ENCODE measurements around the gene GPD2. TPM values are rescaled to one million over a fixed set of nuclear protein-coding genes. Genes with fewer than 3 reads are reported as not detected.
"Not testable (repeated sequence)": the region's sequence is repeated elsewhere in the genome, so short reads cannot be mapped to it uniquely, and the experiment has no call there.

Gene GPD2
- total RNA-seq, 1 experiment from 2014 or later, result 84.6 TPM

- peak; percentile 49 for DNase-seq (ENCODE audit: low spot score)
These were observed 153.4 kb downstream of the GPD2 start for GRCh38 chr2:156589381-156590079.

- DNase-seq (ENCODE audit: low spot score), result no peak
These were observed 154.0 kb downstream of the GPD2 start for GRCh38 chr2:156590085-156590739.

- DNase-seq (ENCODE audit: low spot score), result no peak
These were observed 156.8 kb downstream of the GPD2 start for GRCh38 chr2:156592809-156593593.

GRCh38 chr2:156593594-156593921 is 157.4 kb downstream of the GPD2 start:
- DNase-seq (ENCODE audit: low spot score), result no peak

GRCh38 chr2:156598563-156598962 is 162.4 kb downstream of the GPD2 start:
- no peak for DNase-seq (ENCODE audit: low spot score)

GRCh38 chr2:156600196-156600595 is 164.0 kb downstream of the GPD2 start:
- DNase-seq (ENCODE audit: low spot score), result no peak

- no peak for DNase-seq (ENCODE audit: low spot score)
These were observed 165.8 kb downstream of the GPD2 start for GRCh38 chr2:156601855-156602551.

GRCh38 chr2:156602552-156602933 is 166.4 kb downstream of the GPD2 start:
- no peak for DNase-seq (ENCODE audit: low spot score)

- DNase-seq (ENCODE audit: low spot score), result no peak
These were observed 179.7 kb downstream of the GPD2 start for GRCh38 chr2:156615836-156616322.

- not testable (repeated sequence) for DNase-seq (ENCODE audit: low spot score)
These were observed 181.9 kb downstream of the GPD2 start for GRCh38 chr2:156618071-156618470.

GRCh38 chr2:156619021-156619539 is 182.9 kb downstream of the GPD2 start:
- no peak for DNase-seq (ENCODE audit: low spot score)

- DNase-seq (ENCODE audit: low spot score), result no peak
These were observed 186.3 kb downstream of the GPD2 start for GRCh38 chr2:156622491-156622890.

- DNase-seq (ENCODE audit: low spot score), result no peak
These were observed 189.4 kb downstream of the GPD2 start for GRCh38 chr2:156625360-156626170.

- DNase-seq (ENCODE audit: low spot score), result no peak
These were observed 190.8 kb downstream of the GPD2 start for GRCh38 chr2:156626931-156627330.

- no peak for DNase-seq (ENCODE audit: low spot score)
These were observed 194.6 kb downstream of the GPD2 start for GRCh38 chr2:156630579-156631337.

GRCh38 chr2:156635646-156636045 is 199.5 kb downstream of the GPD2 start:
- DNase-seq (ENCODE audit: low spot score), result no peak
